NCI-H1436 (cell line): Measurements from ENCODE around the gene AP3B1.

Experiments used
- DNase-seq: peaks from one replicate; lab custom pipeline; 2025; lab: John Stamatoyannopoulos, UW

AP3B1 gene

GRCh38 chr5:78288246-78288645, 6.3 kb downstream of the AP3B1 start:
- no peak for DNase-seq

- no peak for DNase-seq
These were observed 6.7 kb downstream of the AP3B1 start for GRCh38 chr5:78287833-78288232.

- no peak for DNase-seq
These were observed 7.3 kb downstream of the AP3B1 start for GRCh38 chr5:78287169-78287568.

GRCh38 chr5:78286290-78286689, 8.2 kb downstream of the AP3B1 start:
- no peak for DNase-seq

GRCh38 chr5:78283802-78284201, 10.7 kb downstream of the AP3B1 start:
- DNase-seq: no peak

- DNase-seq: no peak
These were observed 11.4 kb downstream of the AP3B1 start for GRCh38 chr5:78283105-78283504.

GRCh38 chr5:78280261-78280660, 14.2 kb downstream of the AP3B1 start:
- no peak for DNase-seq

GRCh38 chr5:78279194-78279593, 15.3 kb downstream of the AP3B1 start:
- DNase-seq: no peak

- no peak for DNase-seq
These were observed 16.8 kb downstream of the AP3B1 start for GRCh38 chr5:78277715-78278114.

- DNase-seq: no peak
These were observed 18.4 kb downstream of the AP3B1 start for GRCh38 chr5:78275998-78276543.

GRCh38 chr5:78274540-78275197, 19.8 kb downstream of the AP3B1 start:
- DNase-seq: no peak

GRCh38 chr5:78273436-78273835, 21.1 kb downstream of the AP3B1 start:
- no peak for DNase-seq

- no peak for DNase-seq
These were observed 22.7 kb downstream of the AP3B1 start for GRCh38 chr5:78271766-78272165.

GRCh38 chr5:78269088-78269703, 25.3 kb downstream of the AP3B1 start:
- peak; percentile 16 for DNase-seq

- no peak for DNase-seq
These were observed 26.1 kb downstream of the AP3B1 start for GRCh38 chr5:78268356-78268755.

GRCh38 chr5:78265163-78265562, 29.3 kb downstream of the AP3B1 start:
- DNase-seq: no peak

- no peak for DNase-seq
These were observed 29.9 kb downstream of the AP3B1 start for GRCh38 chr5:78264600-78264999.

- no peak for DNase-seq
These were observed 33.7 kb downstream of the AP3B1 start for GRCh38 chr5:78260771-78261170.

- no peak for DNase-seq
These were observed 41.3 kb downstream of the AP3B1 start for GRCh38 chr5:78253201-78253600.

- DNase-seq: no peak
These were observed 41.8 kb downstream of the AP3B1 start for GRCh38 chr5:78252715-78253114.

GRCh38 chr5:78251663-78252284, 42.7 kb downstream of the AP3B1 start:
- DNase-seq: no peak

- no peak for DNase-seq
These were observed 49.4 kb downstream of the AP3B1 start for GRCh38 chr5:78245136-78245535.

GRCh38 chr5:78243639-78244038, 50.9 kb downstream of the AP3B1 start:
- DNase-seq: no peak
